Mesenchymal stem cell (in vitro differentiated cells and primary cell): ENCODE results near the gene PLXNA1.

ENCODE experiments used
- DNase-seq: peaks from one replicate; pipeline ENCODE4 v3.0.0-alpha.2; 2013
- H2AFZ ChIP-seq: one replicate; pipeline ENCODE4 v1.6.1; 2013; ENCODE audit warnings: low read depth, mild to moderate bottlenecking, control low read depth, inconsistent platforms, low read length, moderate library complexity
- H2AK5ac ChIP-seq: 2 replicates; pipeline ENCODE4 v1.6.1; 2013; ENCODE audit warnings: low read length, moderate library complexity, mild to moderate bottlenecking, inconsistent platforms; ENCODE audit not compliant: severe bottlenecking
- H2BK120ac ChIP-seq: one replicate; pipeline ENCODE4 v1.6.1; 2013; ENCODE audit warnings: low read depth, mild to moderate bottlenecking, inconsistent platforms, low read length, moderate library complexity
- H2BK12ac ChIP-seq, 2 experiments: one replicate each; pipeline ENCODE4 v1.6.1; 2013; ENCODE audit warnings: inconsistent platforms in 2 of 2, low read length in 2 of 2, mild to moderate bottlenecking in 2 of 2, moderate library complexity in 2 of 2, control low read depth in 1 of 2
- H2BK15ac ChIP-seq: one replicate; pipeline ENCODE4 v1.6.1; 2013; ENCODE audit warnings: mild to moderate bottlenecking, low read depth, inconsistent platforms; ENCODE audit not compliant: poor library complexity, severe bottlenecking
- H2BK5ac ChIP-seq: 2 replicates; pipeline ENCODE4 v1.6.1; 2013; ENCODE audit warnings: low read depth, mild to moderate bottlenecking, low read length, control low read depth, inconsistent platforms; ENCODE audit not compliant: poor library complexity, severe bottlenecking
- H3K14ac ChIP-seq, 2 experiments: one replicate each; pipeline ENCODE4 v1.6.1; 2013; ENCODE audit warnings: inconsistent platforms in 2 of 2, low read length in 2 of 2, control low read depth in 1 of 2, mild to moderate bottlenecking in 1 of 2, moderate library complexity in 1 of 2
- H3K18ac ChIP-seq, 2 experiments: one replicate each; pipeline ENCODE4 v1.6.1; 2013; ENCODE audit warnings: inconsistent platforms in 2 of 2, low read length in 2 of 2, control low read depth in 1 of 2, low read depth in 1 of 2, mild to moderate bottlenecking in 1 of 2
- H3K23ac ChIP-seq, 2 experiments: one replicate each; pipeline ENCODE4 v1.6.1; 2013; ENCODE audit warnings: inconsistent platforms in 2 of 2, low read length in 2 of 2, mild to moderate bottlenecking in 2 of 2, moderate library complexity in 2 of 2, control low read depth in 1 of 2
- H3K27ac ChIP-seq: 2 replicates; pipeline ENCODE4 v1.5.1; 2013; ENCODE audit warnings: mild to moderate bottlenecking, moderate library complexity, low read length, control low read depth, inconsistent platforms; ENCODE audit not compliant: poor library complexity, severe bottlenecking
- H3K27me3 ChIP-seq, 2 experiments: 2 replicates each; pipeline versions ENCODE4 v1.6.1 to v1.7.0; 2013; ENCODE audit warnings: low read length in 2 of 2, mild to moderate bottlenecking in 2 of 2, moderate library complexity in 2 of 2, control low read depth in 1 of 2, inconsistent platforms in 1 of 2; ENCODE audit not compliant: control insufficient read depth in 1 of 2, insufficient read depth in 1 of 2
- H3K36me3 ChIP-seq, 2 experiments: 2 replicates each; pipeline versions ENCODE4 v1.6.1 to v1.7.0; 2013; ENCODE audit warnings: low read length in 2 of 2, control low read depth in 1 of 2, inconsistent platforms in 1 of 2, low read depth in 1 of 2, mild to moderate bottlenecking in 1 of 2; ENCODE audit not compliant: insufficient read depth in 2 of 2, control insufficient read depth in 1 of 2
- H3K4ac ChIP-seq, 2 experiments: one replicate each; pipeline ENCODE4 v1.6.1; 2013; ENCODE audit warnings: inconsistent platforms in 2 of 2, low read length in 2 of 2, mild to moderate bottlenecking in 2 of 2, moderate library complexity in 2 of 2, control low read depth in 1 of 2, low read depth in 1 of 2
- H3K4me1 ChIP-seq: 2 replicates; pipeline ENCODE4 v1.6.1; 2013; ENCODE audit warnings: low read depth, low read length, control low read depth; ENCODE audit not compliant: control insufficient read depth, insufficient read depth
- H3K4me2 ChIP-seq: 2 replicates; pipeline ENCODE4 v1.6.1; 2013; ENCODE audit warnings: low read length, mild to moderate bottlenecking, inconsistent platforms; ENCODE audit not compliant: poor library complexity, severe bottlenecking
- H3K4me3 ChIP-seq, 2 experiments: 2 replicates each; pipeline versions ENCODE4 v1.5.1 to v1.7.0; 2013; ENCODE audit warnings: low read length in 2 of 2, mild to moderate bottlenecking in 2 of 2, control low read depth in 1 of 2, low read depth in 1 of 2; ENCODE audit not compliant: insufficient read depth in 1 of 2
- H3K79me1 ChIP-seq: replicated peaks from 2 replicates; pipeline ENCODE4 v1.6.1; 2013; ENCODE audit warnings: mild to moderate bottlenecking, control low read depth, low read length, inconsistent platforms; ENCODE audit not compliant: poor library complexity, severe bottlenecking
- H3K9ac ChIP-seq: 2 replicates; pipeline ENCODE4 v1.7.0; 2013; ENCODE audit warnings: mild to moderate bottlenecking, low read length, moderate library complexity
- H3K9me3 ChIP-seq: 2 replicates; pipeline ENCODE4 v1.7.0; 2013; ENCODE audit warnings: mild to moderate bottlenecking, low read length; ENCODE audit not compliant: control insufficient read depth
- H4K8ac ChIP-seq: one replicate; pipeline ENCODE4 v1.6.1; 2013; ENCODE audit warnings: inconsistent platforms, mild to moderate bottlenecking, low read length, moderate library complexity
- H4K91ac ChIP-seq: one replicate; pipeline ENCODE4 v1.6.1; 2013; ENCODE audit warnings: mild to moderate bottlenecking, low read length, inconsistent platforms
- WGBS: methylation state at CpG from one replicate; pipeline ENCODE4 v1.1.7; 2013; ENCODE audit warnings: mixed read lengths; 5-methylcytosine and 5-hydroxymethylcytosine counted together

Gene PLXNA1

DNA sequence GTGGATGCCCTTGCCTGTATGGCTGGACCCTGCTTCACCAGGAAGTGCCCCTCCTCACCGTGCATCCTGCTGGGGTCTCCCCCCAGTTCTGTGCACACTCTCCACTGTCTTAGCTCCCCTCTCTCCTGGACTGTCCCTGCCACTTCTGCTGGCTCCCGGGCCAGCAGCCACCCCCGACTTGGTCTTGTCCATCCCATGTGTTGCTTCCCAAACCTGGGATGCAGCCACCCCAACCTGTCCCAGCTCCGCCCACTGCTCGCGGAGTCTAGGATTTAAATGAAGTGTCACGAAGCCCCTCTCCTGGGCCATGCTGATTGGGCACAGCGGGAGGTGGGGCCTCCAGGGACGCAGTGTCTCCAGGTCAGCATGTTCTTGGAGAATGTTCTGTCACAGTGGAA, 48.5 kb downstream of the PLXNA1 start:
- H3K4me3 ChIP-seq = no peak overlapping the region
- no peaks in the 10 kb centered on the region for H3K9me3 ChIP-seq
- 95% methylated on average over 9 of the region's 9 CpGs for WGBS
- no peak overlapping the region for H3K4ac ChIP-seq
- no peak overlapping the region for H2BK120ac ChIP-seq
- no peak overlapping the region for H3K18ac ChIP-seq
- H4K8ac ChIP-seq = no peak overlapping the region
- H3K4me1 ChIP-seq = peaks cover 21% of the 10 kb centered on the region
- no peak overlapping the region for H3K14ac ChIP-seq
- DNase-seq = no peak
- H3K79me1 ChIP-seq = peaks cover 19% of the 10 kb centered on the region
- H3K4me2 ChIP-seq = no peak overlapping the region
- H3K36me3 ChIP-seq = peaks cover 85 to 90% of the 10 kb centered on the region in 2 experiments
- no peak overlapping the region for H3K23ac ChIP-seq
- no peak overlapping the region for H4K91ac ChIP-seq
- H2BK15ac ChIP-seq = no peak overlapping the region
- H2AK5ac ChIP-seq = no peak overlapping the region
- H2AFZ ChIP-seq = no peak overlapping the region
- H2BK12ac ChIP-seq = no peak overlapping the region
- no peak overlapping the region for H2BK5ac ChIP-seq
- no peak overlapping the region for H3K27ac ChIP-seq
- H3K9ac ChIP-seq = no peak overlapping the region
- H3K27me3 ChIP-seq = no peaks in the 10 kb centered on the region

- 96% methylated on average over 7 of the region's 7 CpGs for WGBS
- no peak overlapping the region for H3K18ac ChIP-seq
- no peak overlapping the region for H3K9ac ChIP-seq
- no peak overlapping the region for H2AFZ ChIP-seq
- peaks cover 81 to 90% of the 10 kb centered on the region in 2 experiments for H3K36me3 ChIP-seq
- peaks cover 16% of the 10 kb centered on the region for H3K79me1 ChIP-seq
- no peak overlapping the region for H2BK12ac ChIP-seq
- H3K9me3 ChIP-seq = no peaks in the 10 kb centered on the region
- H3K4me1 ChIP-seq = peaks cover 25% of the 10 kb centered on the region
- no peak overlapping the region for H3K23ac ChIP-seq
- no peak overlapping the region for H2AK5ac ChIP-seq
- no peak overlapping the region for H3K4ac ChIP-seq
- no peak overlapping the region for H2BK120ac ChIP-seq
- no peak overlapping the region for H4K8ac ChIP-seq
- DNase-seq = no peak
- H4K91ac ChIP-seq = no peak overlapping the region
- no peaks in the 10 kb centered on the region for H3K27me3 ChIP-seq
- no peak overlapping the region for H3K27ac ChIP-seq
- no peak overlapping the region for H3K4me3 ChIP-seq
- no peak overlapping the region for H3K4me2 ChIP-seq
- H2BK5ac ChIP-seq = no peak overlapping the region
- no peak overlapping the region for H2BK15ac ChIP-seq
- H3K14ac ChIP-seq = no peak overlapping the region
These were observed 48.9 kb downstream of the PLXNA1 start for GRCh38 chr3:127031845-127032244.

GRCh38 chr3:127032296-127032990, 49.5 kb downstream of the PLXNA1 start:
- no peak overlapping the region for H3K14ac ChIP-seq
- peaks cover 27% of the 10 kb centered on the region for H3K4me1 ChIP-seq
- H3K36me3 ChIP-seq = peaks cover 75 to 84% of the 10 kb centered on the region in 2 experiments
- H2BK5ac ChIP-seq = no peak overlapping the region
- H3K79me1 ChIP-seq = peaks cover 11% of the 10 kb centered on the region
- no peak overlapping the region for H2BK15ac ChIP-seq
- no peaks in the 10 kb centered on the region for H3K27me3 ChIP-seq
- no peak overlapping the region for H3K23ac ChIP-seq
- no peak overlapping the region for H3K4me2 ChIP-seq
- 91% methylated on average over 20 of the region's 21 CpGs for whole genome bisulfite sequencing
- H3K4ac ChIP-seq = no peak overlapping the region
- H3K27ac ChIP-seq = no peak overlapping the region
- H3K18ac ChIP-seq = no peak overlapping the region
- H2BK12ac ChIP-seq = no peak overlapping the region
- H2BK120ac ChIP-seq = no peak overlapping the region
- H2AFZ ChIP-seq = no peak overlapping the region
- no peak overlapping the region for H2AK5ac ChIP-seq
- no peak overlapping the region for H3K4me3 ChIP-seq
- H3K9ac ChIP-seq = no peak overlapping the region
- no peak for DNase-seq
- H4K8ac ChIP-seq = no peak overlapping the region
- no peak overlapping the region for H4K91ac ChIP-seq
- H3K9me3 ChIP-seq = no peaks in the 10 kb centered on the region
